GM23338 (cell line): ENCODE data around the gene EXOC6B. TPM values are rescaled to one million over a fixed set of nuclear protein-coding genes. Genes with fewer than 3 reads are reported as not detected.

Source experiments
- ATAC-seq: fragments of 200-7000 bp; cut with Tn5 transposase; 3 replicates; pipeline ENCODE4 v1.9.1; 2020
- DNase-seq: peaks from one replicate; pipeline ENCODE4 v3.0.0-alpha.2; 2015; ENCODE audit warnings: low spot score
- H2AFZ ChIP-seq: fragments of 200-600 bp; sonication (generic); 2 replicates; pipeline ENCODE4 v1.8.0; 2016; ENCODE audit warnings: antibody characterized with exemption, mild to moderate bottlenecking, moderate library complexity
- H3F3A ChIP-seq: fragments of 200-600 bp; sonication (generic); replicated peaks from 2 replicates; pipeline ENCODE4 v1.8.0; 2017; ENCODE audit warnings: antibody characterized with exemption, mixed run types, low read depth
- H3K27ac ChIP-seq: fragments of 200-600 bp; sonication (generic); 2 replicates; pipeline ENCODE4 v1.6.1; 2016; ENCODE audit warnings: low read depth
- H3K27me3 ChIP-seq: fragments of 200-600 bp; sonication (generic); 2 replicates; pipeline ENCODE4 v1.8.0; 2016; ENCODE audit warnings: mild to moderate bottlenecking, mixed run types, moderate library complexity; ENCODE audit not compliant: insufficient read depth
- H3K36me3 ChIP-seq: fragments of 200-600 bp; sonication (generic); 2 replicates; pipeline ENCODE4 v1.8.0; 2016; ENCODE audit warnings: mild to moderate bottlenecking; ENCODE audit not compliant: insufficient read depth
- H3K4me1 ChIP-seq: fragments of 200-600 bp; sonication (generic); 2 replicates; pipeline ENCODE4 v1.8.0; 2016; ENCODE audit warnings: mild to moderate bottlenecking, moderate library complexity; ENCODE audit not compliant: insufficient read depth
- H3K4me2 ChIP-seq: fragments of 200-600 bp; sonication (generic); 2 replicates; pipeline ENCODE4 v1.7.1; 2017; ENCODE audit warnings: mixed run types
- H3K4me3 ChIP-seq: fragments of 200-600 bp; sonication (generic); 2 replicates; pipeline ENCODE4 v1.6.1; 2016; ENCODE audit warnings: mixed run types
- H3K79me2 ChIP-seq: fragments of 200-600 bp; sonication (generic); replicated peaks from 2 replicates; pipeline ENCODE4 v1.8.0; 2017; ENCODE audit warnings: mild to moderate bottlenecking; ENCODE audit not compliant: insufficient read depth
- H3K9me2 ChIP-seq: fragments of 200-600 bp; sonication (generic); 2 replicates; pipeline ENCODE4 v1.8.0; 2017; ENCODE audit not compliant: insufficient read depth
- H4K20me1 ChIP-seq: fragments of 200-600 bp; sonication (generic); replicated peaks from 2 replicates; pipeline ENCODE4 v1.8.0; 2017; ENCODE audit warnings: mild to moderate bottlenecking; ENCODE audit not compliant: insufficient read depth
- H3K27ac Mint-ChIP-seq: 2 replicates; pipeline ENCODE4 v1.8.0; 2020; ENCODE audit warnings: inconsistent platforms, mild to moderate bottlenecking, moderate library complexity, mixed read lengths
- H3K27me3 Mint-ChIP-seq: 3 replicates; pipeline ENCODE4 v1.8.0; 2022; ENCODE audit warnings: low read depth, mild to moderate bottlenecking, moderate library complexity, mixed read lengths, inconsistent platforms; ENCODE audit not compliant: insufficient read depth, poor library complexity
- H3K36me3 Mint-ChIP-seq: 3 replicates; pipeline ENCODE4 v1.8.0; 2021; ENCODE audit warnings: low read depth, mild to moderate bottlenecking, inconsistent platforms, moderate library complexity, mixed read lengths
- H3K4me1 Mint-ChIP-seq: 3 replicates; pipeline ENCODE4 v1.8.0; 2020; ENCODE audit warnings: mild to moderate bottlenecking, inconsistent platforms, mixed read lengths
- H3K4me3 Mint-ChIP-seq: 3 replicates; pipeline ENCODE4 v1.8.0; 2021; ENCODE audit warnings: moderate library complexity, mild to moderate bottlenecking, inconsistent platforms, mixed read lengths
- H3K9me3 Mint-ChIP-seq: 3 replicates; pipeline ENCODE4 v1.8.0; 2020; ENCODE audit warnings: moderate library complexity, mild to moderate bottlenecking, inconsistent platforms, mixed read lengths
- EZH2 ChIP-seq: fragments of 200-600 bp; sonication (generic); IDR thresholded peaks from one replicate; pipeline ENCODE4 v1.8.0; 2017; ENCODE audit warnings: antibody characterized with exemption, mild to moderate bottlenecking, low read depth; ENCODE audit not compliant: unreplicated experiment
- EZH2phosphoT487 ChIP-seq: fragments of 200-600 bp; sonication (generic); IDR thresholded peaks from one replicate; pipeline ENCODE4 v1.8.1; 2018; ENCODE audit warnings: antibody characterized with exemption; ENCODE audit not compliant: unreplicated experiment
- JUNB ChIP-seq: IDR thresholded peaks from one replicate; pipeline ENCODE4 v1.6.1; 2016; ENCODE audit warnings: antibody characterized with exemption; ENCODE audit not compliant: unreplicated experiment
- NANOG ChIP-seq: IDR thresholded peaks from 2 replicates; pipeline ENCODE4 v1.6.1; 2016; ENCODE audit warnings: antibody characterized with exemption, borderline replicate concordance
- polyA plus RNA-seq: library from polyadenylated mRNA; unstranded; fragments of >200 nt; fragmentation: Nextera tagmentation; extraction: Ambion mirVana; gene quantifications from 2 replicates; pipeline ENCODE4 v1.2.1, GENCODE V29; 2016
- total RNA-seq: library from RNA; depleted of rRNA; stranded (reverse); fragments of >200 nt; shearing (Covaris generic); gene quantifications from 2 replicates; pipeline ENCODE4 v1.2.3, GENCODE V29; 2014
- TF ChIP-seq, protein P1 (sequence below): fragments of 250-450 bp; sonication (Bioruptor Pico); IDR thresholded peaks from 2 replicates; pipeline ENCODE4 v1.5.0; 2020; ENCODE audit warnings: mild to moderate bottlenecking, moderate library complexity
- TF ChIP-seq, protein P2 (sequence below): IDR thresholded peaks from one replicate; pipeline ENCODE4 v1.6.1; 2018; ENCODE audit warnings: antibody characterized with exemption; ENCODE audit not compliant: unreplicated experiment

EXOC6B gene
- total and polyA plus RNA-seq, 2 experiments from 2014 or later = 7.2 to 45.9 TPM

GRCh38 chr2:72399879-72400278 is 426.0 kb downstream of the EXOC6B start (continued):
- TF ChIP-seq, protein P1, sequence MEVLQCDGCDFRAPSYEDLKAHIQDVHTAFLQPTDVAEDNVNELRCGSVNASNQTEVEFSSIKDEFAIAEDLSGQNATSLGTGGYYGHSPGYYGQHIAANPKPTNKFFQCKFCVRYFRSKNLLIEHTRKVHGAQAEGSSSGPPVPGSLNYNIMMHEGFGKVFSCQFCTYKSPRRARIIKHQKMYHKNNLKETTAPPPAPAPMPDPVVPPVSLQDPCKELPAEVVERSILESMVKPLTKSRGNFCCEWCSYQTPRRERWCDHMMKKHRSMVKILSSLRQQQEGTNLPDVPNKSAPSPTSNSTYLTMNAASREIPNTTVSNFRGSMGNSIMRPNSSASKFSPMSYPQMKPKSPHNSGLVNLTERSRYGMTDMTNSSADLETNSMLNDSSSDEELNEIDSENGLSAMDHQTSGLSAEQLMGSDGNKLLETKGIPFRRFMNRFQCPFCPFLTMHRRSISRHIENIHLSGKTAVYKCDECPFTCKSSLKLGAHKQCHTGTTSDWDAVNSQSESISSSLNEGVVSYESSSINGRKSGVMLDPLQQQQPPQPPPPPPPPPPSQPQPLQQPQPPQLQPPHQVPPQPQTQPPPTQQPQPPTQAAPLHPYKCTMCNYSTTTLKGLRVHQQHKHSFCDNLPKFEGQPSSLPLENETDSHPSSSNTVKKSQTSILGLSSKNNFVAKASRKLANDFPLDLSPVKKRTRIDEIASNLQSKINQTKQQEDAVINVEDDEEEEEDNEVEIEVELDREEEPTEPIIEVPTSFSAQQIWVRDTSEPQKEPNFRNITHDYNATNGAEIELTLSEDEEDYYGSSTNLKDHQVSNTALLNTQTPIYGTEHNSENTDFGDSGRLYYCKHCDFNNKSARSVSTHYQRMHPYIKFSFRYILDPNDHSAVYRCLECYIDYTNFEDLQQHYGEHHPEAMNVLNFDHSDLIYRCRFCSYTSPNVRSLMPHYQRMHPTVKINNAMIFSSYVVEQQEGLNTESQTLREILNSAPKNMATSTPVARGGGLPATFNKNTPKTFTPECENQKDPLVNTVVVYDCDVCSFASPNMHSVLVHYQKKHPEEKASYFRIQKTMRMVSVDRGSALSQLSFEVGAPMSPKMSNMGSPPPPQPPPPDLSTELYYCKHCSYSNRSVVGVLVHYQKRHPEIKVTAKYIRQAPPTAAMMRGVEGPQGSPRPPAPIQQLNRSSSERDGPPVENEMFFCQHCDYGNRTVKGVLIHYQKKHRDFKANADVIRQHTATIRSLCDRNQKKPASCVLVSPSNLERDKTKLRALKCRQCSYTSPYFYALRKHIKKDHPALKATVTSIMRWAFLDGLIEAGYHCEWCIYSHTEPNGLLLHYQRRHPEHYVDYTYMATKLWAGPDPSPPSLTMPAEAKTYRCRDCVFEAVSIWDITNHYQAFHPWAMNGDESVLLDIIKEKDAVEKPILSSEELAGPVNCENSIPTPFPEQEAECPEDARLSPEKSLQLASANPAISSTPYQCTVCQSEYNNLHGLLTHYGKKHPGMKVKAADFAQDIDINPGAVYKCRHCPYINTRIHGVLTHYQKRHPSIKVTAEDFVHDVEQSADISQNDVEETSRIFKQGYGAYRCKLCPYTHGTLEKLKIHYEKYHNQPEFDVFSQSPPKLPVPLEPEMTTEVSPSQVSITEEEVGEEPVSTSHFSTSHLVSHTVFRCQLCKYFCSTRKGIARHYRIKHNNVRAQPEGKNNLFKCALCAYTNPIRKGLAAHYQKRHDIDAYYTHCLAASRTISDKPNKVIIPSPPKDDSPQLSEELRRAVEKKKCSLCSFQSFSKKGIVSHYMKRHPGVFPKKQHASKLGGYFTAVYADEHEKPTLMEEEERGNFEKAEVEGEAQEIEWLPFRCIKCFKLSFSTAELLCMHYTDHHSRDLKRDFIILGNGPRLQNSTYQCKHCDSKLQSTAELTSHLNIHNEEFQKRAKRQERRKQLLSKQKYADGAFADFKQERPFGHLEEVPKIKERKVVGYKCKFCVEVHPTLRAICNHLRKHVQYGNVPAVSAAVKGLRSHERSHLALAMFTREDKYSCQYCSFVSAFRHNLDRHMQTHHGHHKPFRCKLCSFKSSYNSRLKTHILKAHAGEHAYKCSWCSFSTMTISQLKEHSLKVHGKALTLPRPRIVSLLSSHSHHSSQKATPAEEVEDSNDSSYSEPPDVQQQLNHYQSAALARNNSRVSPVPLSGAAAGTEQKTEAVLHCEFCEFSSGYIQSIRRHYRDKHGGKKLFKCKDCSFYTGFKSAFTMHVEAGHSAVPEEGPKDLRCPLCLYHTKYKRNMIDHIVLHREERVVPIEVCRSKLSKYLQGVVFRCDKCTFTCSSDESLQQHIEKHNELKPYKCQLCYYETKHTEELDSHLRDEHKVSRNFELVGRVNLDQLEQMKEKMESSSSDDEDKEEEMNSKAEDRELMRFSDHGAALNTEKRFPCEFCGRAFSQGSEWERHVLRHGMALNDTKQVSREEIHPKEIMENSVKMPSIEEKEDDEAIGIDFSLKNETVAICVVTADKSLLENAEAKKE (CRISPR knock-in tag) = no peak
- TF ChIP-seq EZH2phosphoT487 (no peak), JUNB (no peak), NANOG (no peak)
- TF ChIP-seq, protein P2, sequence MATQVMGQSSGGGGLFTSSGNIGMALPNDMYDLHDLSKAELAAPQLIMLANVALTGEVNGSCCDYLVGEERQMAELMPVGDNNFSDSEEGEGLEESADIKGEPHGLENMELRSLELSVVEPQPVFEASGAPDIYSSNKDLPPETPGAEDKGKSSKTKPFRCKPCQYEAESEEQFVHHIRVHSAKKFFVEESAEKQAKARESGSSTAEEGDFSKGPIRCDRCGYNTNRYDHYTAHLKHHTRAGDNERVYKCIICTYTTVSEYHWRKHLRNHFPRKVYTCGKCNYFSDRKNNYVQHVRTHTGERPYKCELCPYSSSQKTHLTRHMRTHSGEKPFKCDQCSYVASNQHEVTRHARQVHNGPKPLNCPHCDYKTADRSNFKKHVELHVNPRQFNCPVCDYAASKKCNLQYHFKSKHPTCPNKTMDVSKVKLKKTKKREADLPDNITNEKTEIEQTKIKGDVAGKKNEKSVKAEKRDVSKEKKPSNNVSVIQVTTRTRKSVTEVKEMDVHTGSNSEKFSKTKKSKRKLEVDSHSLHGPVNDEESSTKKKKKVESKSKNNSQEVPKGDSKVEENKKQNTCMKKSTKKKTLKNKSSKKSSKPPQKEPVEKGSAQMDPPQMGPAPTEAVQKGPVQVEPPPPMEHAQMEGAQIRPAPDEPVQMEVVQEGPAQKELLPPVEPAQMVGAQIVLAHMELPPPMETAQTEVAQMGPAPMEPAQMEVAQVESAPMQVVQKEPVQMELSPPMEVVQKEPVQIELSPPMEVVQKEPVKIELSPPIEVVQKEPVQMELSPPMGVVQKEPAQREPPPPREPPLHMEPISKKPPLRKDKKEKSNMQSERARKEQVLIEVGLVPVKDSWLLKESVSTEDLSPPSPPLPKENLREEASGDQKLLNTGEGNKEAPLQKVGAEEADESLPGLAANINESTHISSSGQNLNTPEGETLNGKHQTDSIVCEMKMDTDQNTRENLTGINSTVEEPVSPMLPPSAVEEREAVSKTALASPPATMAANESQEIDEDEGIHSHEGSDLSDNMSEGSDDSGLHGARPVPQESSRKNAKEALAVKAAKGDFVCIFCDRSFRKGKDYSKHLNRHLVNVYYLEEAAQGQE = no peak

DNA sequence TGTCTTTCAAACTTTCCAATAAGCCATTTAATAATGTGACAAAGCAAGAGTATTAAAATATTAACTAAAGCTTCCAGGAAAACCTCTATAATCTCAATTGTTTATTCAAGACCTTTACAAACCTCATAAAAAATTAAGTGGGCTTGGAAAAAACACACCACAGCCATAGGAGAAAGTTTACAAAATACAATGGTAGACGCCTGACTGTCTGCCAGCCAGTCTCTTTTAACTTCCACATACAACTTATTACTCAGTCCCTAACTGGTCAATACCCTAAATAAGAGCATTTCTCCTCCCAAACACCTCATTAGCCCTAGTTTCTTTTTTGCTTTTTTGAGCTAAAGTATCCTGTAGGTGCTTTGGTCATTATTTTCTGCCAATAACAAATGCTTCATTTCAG is 430.7 kb downstream of the EXOC6B start:
- H3K4me3 ChIP-seq = no peak overlapping the region
- no peak for DNase-seq
- H3K27me3 Mint-ChIP-seq = peaks cover 2% of the 10 kb centered on the region
- no peak for ATAC-seq
- H3K4me1 ChIP-seq = no peaks in the 10 kb centered on the region
- no peak overlapping the region for H3K4me3 Mint-ChIP-seq
- no peaks in the 10 kb centered on the region for H3K79me2 ChIP-seq
- no peaks in the 10 kb centered on the region for H3K27me3 ChIP-seq
- no peaks in the 10 kb centered on the region for H3K36me3 ChIP-seq
- no peak overlapping the region for H3K27ac ChIP-seq
- no peak overlapping the region for H3K4me2 ChIP-seq
- no peaks in the 10 kb centered on the region for H3K9me2 ChIP-seq
- H3F3A ChIP-seq = no peaks in the 10 kb centered on the region
- no peak overlapping the region for H2AFZ ChIP-seq
- H3K9me3 Mint-ChIP-seq = peaks cover 22% of the 10 kb centered on the region
- no peak overlapping the region for H3K27ac Mint-ChIP-seq
- H3K4me1 Mint-ChIP-seq = 0 out of 3 replicates have a peak, but pooled peaks cover 2% of the 10 kb centered on the region
- H4K20me1 ChIP-seq = no peaks in the 10 kb centered on the region
- peaks cover 12% of the 10 kb centered on the region for H3K36me3 Mint-ChIP-seq
- TF ChIP-seq, protein P1 (CRISPR knock-in tag) = no peak
- no peak for TF ChIP-seq EZH2
